ENCODE measurements around the gene PLEKHN1.

Gene PLEKHN1

DNA sequence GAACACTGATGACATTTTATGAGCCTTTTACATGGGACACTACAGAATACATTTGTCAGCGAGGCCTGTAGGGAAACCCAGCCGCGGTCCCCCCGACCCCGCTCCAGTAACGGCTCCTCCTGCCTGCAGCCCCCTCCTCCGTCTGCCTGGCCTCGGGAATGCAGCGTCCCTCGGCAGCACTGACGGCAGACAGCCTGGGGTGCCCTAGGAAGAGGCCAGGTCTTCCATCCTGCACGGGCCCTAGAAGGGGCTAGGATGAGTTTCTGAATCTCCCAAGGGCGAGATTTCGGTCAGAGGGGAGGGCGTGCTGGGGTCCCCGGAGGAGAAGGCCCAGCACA, 34.1 kb upstream of the PLEKHN1 start:
- TF ChIP-seq, protein P1, sequence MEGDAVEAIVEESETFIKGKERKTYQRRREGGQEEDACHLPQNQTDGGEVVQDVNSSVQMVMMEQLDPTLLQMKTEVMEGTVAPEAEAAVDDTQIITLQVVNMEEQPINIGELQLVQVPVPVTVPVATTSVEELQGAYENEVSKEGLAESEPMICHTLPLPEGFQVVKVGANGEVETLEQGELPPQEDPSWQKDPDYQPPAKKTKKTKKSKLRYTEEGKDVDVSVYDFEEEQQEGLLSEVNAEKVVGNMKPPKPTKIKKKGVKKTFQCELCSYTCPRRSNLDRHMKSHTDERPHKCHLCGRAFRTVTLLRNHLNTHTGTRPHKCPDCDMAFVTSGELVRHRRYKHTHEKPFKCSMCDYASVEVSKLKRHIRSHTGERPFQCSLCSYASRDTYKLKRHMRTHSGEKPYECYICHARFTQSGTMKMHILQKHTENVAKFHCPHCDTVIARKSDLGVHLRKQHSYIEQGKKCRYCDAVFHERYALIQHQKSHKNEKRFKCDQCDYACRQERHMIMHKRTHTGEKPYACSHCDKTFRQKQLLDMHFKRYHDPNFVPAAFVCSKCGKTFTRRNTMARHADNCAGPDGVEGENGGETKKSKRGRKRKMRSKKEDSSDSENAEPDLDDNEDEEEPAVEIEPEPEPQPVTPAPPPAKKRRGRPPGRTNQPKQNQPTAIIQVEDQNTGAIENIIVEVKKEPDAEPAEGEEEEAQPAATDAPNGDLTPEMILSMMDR (conservative IDR thresholded peaks at IDR 0.05) = no peak
- H3K27ac ChIP-seq = peak overlapping the region; percentile 80

DNA sequence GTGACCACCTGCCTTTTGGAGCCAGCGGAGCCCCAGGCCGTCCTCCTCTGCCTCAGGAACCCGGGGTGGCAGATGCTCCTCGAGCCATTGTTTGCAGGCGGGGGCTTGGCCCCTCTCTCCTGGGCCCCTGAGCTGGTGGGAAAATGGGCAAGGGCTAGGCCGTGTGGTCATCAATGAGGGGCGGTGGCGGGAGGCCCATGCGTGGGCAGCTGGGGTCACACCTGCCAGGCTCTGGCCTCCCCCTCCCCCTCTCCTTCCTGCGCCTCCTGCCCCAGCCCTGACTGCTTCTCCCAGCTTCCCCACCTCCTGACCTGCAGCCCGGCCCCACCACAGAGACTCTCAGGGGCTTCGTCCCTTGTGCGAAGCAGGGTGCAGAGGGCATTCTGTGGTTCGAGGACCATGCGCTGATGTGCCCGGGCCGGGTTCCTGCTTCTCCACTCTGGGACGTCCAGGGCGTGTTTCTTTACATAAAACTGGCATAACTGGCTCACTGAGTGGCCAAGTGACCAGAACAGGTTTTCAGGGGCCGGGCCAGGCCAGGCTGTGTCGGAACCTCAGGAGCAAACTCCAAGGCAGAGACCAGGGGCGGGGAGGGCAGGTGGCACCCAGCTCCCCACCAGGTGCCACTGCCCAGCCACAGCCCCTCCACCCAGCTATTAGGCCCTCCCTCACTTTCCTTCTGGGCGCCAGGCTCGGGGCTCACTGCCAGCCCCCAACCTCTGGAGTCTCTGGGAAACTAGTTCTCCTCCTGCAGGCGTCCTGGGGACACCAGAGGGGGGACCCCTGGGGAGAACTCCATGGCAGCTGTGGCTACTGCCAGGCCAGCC, 33.3 kb upstream of the PLEKHN1 start:
- peak overlapping the region; percentile 80 for H3K27ac ChIP-seq

DNA sequence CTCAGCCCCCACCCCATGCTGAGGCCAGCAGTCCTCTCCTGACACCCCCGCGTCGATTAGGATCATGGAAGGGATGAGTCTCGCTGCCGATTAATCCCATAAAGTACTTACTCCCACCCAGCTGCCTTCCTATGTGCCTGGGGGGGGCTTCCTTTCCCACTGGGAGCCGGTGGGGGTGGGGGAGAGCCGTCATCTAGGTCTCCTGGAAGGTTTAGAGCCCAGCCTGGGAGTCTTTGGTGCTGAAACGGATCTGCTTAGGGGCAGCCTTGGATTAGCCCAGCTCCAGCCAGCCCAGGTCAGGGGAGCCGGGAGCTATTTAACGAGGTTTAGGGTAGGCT, 32.7 kb upstream of the PLEKHN1 start:
- TF ChIP-seq, protein P1 (conservative IDR thresholded peaks at IDR 0.05) = no peak
- peak overlapping the region; percentile 80 for H3K27ac ChIP-seq

More for the DNA sequence above, 33.3 kb upstream of the PLEKHN1 start:
- TF ChIP-seq, protein P1 (conservative IDR thresholded peaks at IDR 0.05) = no peak

DNA sequence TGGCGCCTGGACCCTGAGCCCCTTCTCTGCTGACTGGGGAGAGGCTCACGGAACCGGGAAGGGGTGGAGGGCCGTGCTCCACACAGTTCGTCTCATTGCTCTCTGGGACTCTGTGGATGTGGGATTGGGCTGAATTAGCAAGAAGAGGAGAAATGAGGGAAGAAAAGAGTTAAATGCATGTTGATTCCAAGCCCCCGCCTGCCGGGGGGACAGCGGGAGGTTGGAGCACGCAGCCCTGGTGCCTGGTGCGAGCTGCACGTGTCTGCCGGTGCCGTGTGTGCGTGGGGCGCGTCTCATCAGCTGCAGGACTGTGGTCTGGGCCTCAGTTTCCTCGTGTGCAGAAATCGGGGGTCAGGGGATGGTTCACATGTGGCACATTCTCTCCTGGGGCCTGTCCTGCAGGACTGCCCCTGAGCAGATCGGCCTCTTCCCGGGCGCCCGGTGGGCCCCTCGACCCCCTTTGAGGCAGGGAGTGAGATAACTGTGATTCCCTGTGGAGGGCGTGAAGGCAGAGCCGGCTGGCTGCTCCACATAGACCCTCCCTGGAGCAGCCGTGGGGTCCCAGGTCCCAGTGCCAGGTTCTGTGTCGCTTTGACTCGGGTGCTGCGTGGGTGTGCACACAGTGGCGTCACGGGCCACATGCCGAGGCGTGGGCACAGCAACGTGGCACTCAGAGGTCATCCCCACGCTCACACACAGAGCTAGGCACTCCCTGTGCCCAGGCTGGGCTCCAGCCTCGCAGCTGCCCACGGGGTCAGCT, 31.1 kb upstream of the PLEKHN1 start:
- H3K27ac ChIP-seq = peak overlapping the region; percentile 3; the same call in 1 of the 2 replicates
- TF ChIP-seq, protein P1 (conservative IDR thresholded peaks at IDR 0.05) = no peak

DNA sequence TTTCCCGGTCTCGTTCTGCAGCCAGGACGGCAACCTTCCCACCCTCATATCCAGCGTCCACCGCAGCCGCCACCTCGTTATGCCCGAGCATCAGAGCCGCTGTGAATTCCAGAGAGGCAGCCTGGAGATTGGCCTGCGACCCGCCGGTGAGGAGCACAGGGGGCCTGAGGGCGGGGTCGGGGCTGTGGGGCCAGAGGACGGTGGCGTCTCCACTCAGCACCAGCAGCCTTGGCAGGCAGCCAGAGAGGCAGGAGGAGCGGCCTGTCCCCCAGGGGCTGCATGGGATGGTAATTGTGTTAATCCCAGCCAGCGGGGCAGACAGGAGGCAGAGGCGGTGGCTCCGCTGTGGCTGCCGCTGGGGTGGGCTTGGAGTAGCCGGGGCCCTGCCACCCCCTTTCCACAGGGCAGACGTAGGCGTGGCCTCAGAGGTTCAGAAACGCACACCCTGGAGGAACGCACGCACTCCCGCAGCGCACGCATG, 30.5 kb upstream of the PLEKHN1 start:
- peak overlapping the region; percentile 3; the same call in 1 of the 2 replicates for H3K27ac ChIP-seq
- TF ChIP-seq, protein P1 (conservative IDR thresholded peaks at IDR 0.05) = no peak

DNA sequence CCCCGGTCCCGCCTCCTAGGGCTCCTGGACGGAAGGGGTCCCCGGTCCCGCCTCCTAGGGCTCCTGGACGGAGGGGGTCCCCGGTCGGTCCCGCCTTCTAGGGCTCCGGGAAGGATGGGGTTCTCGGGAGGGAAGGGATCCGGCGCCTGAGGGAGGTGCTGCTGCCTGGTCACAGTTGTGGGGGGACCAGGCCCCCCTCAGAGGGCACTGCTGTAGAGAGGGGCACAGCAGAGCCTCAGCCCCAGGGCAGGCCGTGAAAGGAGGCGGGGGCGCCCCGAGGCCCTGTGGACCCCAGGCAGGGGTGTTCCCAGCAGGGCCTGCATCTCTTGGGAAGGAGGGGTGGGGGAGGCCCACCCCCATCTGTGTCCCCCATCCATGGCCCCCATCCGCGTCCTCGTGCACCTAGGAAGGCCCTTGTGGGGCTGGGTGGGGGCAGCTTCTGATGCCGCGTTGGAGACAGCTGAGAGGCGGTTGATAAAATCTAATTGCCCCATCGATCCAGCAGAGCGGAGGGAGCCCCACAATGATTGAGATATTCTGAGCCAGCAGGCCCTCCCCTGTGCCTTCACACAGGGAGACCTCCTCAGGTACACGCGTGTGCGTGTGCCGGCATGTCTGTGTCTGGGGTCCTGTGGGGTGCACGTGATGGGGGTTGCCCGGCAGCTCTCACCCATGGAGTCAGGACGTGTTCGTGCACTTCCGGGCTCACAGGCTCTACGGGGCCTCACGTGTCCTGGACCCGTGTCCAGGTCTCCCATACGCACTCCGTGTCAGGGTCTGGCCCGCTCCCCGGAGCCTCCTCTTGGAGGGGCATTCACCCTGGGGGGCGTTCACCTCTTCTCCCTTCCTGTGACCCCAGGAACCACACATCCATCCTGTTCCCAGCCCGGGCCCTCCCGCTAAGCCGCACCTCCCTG, 29.7 kb upstream of the PLEKHN1 start:
- H3K27ac ChIP-seq = peak overlapping the region; percentile 91; the same call in 1 of the 2 replicates
- TF ChIP-seq, protein P1 (conservative IDR thresholded peaks at IDR 0.05) = no peak
